PC-9 (cell line): ENCODE results near the gene TTLL9.

ENCODE experiments used
- CTCF ChIP-seq: fragments of 200-600 bp; sonication (generic); conservative IDR thresholded peaks from 2 replicates; pipeline ENCODE4 v1.6.1; 2017; ENCODE audit warnings: mixed run types, antibody characterized with exemption, mild to moderate bottlenecking, moderate library complexity
- EZH2 ChIP-seq: fragments of 200-600 bp; sonication (generic); IDR thresholded peaks from 2 replicates; pipeline ENCODE4 v1.8.0; 2017; ENCODE audit warnings: antibody characterized with exemption, low read depth

DNA sequence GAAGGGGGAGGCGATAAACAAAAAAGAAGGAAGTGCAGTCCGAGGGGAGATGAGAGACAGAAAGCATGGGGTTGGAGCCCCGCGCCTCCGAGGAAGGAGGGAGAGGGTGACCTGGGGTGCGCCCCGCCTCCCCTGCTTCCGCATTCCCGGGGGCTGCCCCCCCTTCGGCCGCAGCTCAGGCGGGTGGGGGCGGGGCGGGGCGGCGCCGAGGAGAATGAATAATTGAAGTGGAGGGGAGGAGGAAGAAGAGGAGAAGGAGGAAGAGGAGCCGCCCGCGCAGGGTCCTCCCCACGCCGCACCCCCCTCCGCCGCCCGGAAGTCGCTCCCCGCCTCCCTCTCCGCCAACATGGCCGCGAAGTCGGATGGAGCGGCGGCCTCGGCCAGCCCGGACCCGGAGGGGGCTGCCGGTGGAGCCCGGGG lies 97.4 kb downstream of the TTLL9 start, which contains the start of gene XKR7:
- TF ChIP-seq CTCF (no peak), EZH2 (no peak)
